ENCODE results near the gene SMURF1. TPM values are rescaled to one million over a fixed set of nuclear protein-coding genes. Genes with fewer than 3 reads are reported as not detected.
"Not testable (repeated sequence)": the region's sequence is repeated elsewhere in the genome, so short reads cannot be mapped to it uniquely, and the experiment has no call there.

SMURF1 gene
- total RNA-seq, 1 donor from 2014 or later, result 9.9 TPM

DNA sequence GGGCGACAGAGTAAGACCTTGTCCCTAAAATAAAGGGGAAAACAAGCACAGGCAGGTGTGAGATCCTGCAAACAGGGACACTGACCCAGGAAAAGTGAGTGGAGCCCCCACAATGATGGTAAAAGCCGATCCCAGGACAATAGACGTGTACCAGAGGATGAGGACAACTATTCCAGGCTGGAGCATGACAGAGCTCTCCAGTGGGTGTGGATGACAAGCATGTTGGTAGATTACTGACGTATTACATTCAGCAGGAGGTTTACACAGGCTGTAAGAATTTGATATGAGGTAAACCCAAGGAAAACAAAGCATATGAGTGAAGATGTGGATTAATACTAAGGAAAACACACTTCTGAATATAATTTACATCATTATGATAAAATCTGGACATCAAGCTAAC is 27.8 kb upstream of the SMURF1 start:
- Histone ChIP-seq H3K9ac (ENCODE audit: low read depth in 1 of 3, low read length in 3 of 3) (no peak overlapping the region), H3K4me3 (ENCODE audit: low read length in 3 of 3) (no peak overlapping the region), H3K36me3 (ENCODE audit: control insufficient read depth in 3 of 3, insufficient read depth in 3 of 3, low read length in 3 of 3) (no peaks in the 10 kb centered on the region), H3K27ac (ENCODE audit: low read depth, low read length) (no peak overlapping the region), H3K9me3 (ENCODE audit: control insufficient read depth in 3 of 3, low read length in 3 of 3) (no peaks in the 10 kb centered on the region), H3K4me1 (ENCODE audit: control insufficient read depth in 3 of 3, insufficient read depth in 3 of 3, low read length in 3 of 3) (no peaks in the 10 kb centered on the region), H3K27me3 (ENCODE audit: control insufficient read depth in 3 of 3, insufficient read depth in 3 of 3, low read length in 3 of 3) (peaks cover 0 to 3% (median 0%) of the 10 kb centered on the region in 3 donors)

DNA sequence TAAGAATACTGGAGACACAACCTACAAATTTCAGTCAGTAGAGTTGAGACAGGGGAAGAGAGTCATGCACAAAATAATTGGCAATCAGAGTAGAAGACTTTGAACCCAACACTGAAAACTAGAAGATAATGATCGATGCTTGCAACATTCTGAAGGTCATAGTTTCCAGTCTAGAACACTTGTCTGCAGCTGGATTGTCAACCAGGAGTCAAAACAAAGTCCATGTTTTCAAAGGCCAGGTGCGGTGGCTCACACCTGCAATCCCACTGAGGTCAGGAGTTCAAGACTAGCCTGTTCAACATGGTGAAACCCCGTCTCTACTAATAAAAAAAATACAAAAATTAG is 26.8 kb upstream of the SMURF1 start:
- Histone ChIP-seq H3K9me3 (ENCODE audit: control insufficient read depth in 3 of 3, low read length in 3 of 3) (no peaks in the 10 kb centered on the region), H3K27ac (ENCODE audit: low read depth, low read length) (no peak overlapping the region), H3K4me3 (ENCODE audit: low read length in 3 of 3) (no peak overlapping the region)

DNA sequence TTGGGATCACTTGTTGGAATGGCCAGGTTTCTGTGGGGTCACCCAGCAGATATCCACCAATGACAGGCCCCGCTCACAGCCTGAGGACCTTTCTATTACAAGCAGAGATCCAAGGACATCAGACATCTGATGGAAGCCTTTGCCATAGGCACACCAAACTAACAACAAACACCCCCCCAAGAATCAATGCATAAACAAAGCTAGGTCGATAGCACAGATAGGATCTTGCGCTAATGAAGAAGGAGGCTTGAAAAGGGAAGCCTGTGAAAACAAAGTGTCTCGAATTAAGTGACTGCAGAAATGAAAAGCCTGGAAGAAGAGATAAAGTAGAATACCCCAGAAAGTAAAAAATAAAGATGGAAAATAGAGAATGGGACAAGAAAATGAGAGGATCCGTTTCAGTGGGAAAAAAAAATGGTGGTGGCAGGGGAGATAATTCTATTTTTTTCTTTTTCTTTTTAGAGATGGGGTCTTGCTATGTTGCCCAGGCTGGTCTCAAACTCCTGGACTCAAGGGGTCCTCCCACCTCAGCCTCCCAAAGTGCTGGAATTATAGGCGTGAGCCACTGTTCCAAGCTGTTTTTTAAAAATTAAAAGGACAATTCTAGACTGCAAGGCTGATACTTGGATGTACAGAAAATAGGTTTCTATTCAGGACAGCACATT is 26.3 kb upstream of the SMURF1 start:
- no peaks in the 10 kb centered on the region for H3K9me3 ChIP-seq (ENCODE audit: control insufficient read depth in 3 of 3, low read length in 3 of 3)
- no peak overlapping the region for H3K9ac ChIP-seq (ENCODE audit: low read depth in 1 of 3, low read length in 3 of 3)
- no peaks in the 10 kb centered on the region for H3K4me1 ChIP-seq (ENCODE audit: control insufficient read depth in 3 of 3, insufficient read depth in 3 of 3, low read length in 3 of 3)

More for the DNA sequence above, 26.8 kb upstream of the SMURF1 start:
- Histone ChIP-seq H3K36me3 (ENCODE audit: control insufficient read depth in 3 of 3, insufficient read depth in 3 of 3, low read length in 3 of 3) (no peaks in the 10 kb centered on the region), H3K27me3 (ENCODE audit: control insufficient read depth in 3 of 3, insufficient read depth in 3 of 3, low read length in 3 of 3) (peaks cover 0 to 3% (median 0%) of the 10 kb centered on the region in 3 donors), H3K4me1 (ENCODE audit: control insufficient read depth in 3 of 3, insufficient read depth in 3 of 3, low read length in 3 of 3) (no peaks in the 10 kb centered on the region), H3K9ac (ENCODE audit: low read depth in 1 of 3, low read length in 3 of 3) (no peak overlapping the region)

DNA sequence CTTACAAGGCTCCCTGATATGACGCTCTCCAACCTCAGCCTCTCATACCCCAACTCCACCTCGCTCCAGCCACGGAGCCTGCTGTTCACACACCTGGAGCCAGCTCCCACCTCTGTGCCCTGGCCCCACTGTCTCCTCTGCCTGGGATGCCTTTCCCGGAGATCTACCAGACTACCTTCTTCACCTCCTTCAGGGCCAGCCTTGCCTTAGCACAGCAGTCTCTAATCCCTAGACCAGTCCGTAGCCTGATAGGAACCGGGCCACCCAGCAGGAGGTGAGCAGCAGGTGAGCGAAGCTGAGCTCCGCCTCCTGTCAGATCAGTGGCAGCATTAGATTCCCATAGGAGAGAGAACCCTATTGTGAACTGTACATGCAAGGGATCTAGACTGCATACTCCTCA is 23.2 kb upstream of the SMURF1 start:
- H3K27ac ChIP-seq (ENCODE audit: low read depth, low read length), result no peak overlapping the region
- no peaks in the 10 kb centered on the region for H3K9me3 ChIP-seq (ENCODE audit: control insufficient read depth in 3 of 3, low read length in 3 of 3)
- no peaks in the 10 kb centered on the region for H3K4me1 ChIP-seq (ENCODE audit: control insufficient read depth in 3 of 3, insufficient read depth in 3 of 3, low read length in 3 of 3)
- H3K36me3 ChIP-seq (ENCODE audit: control insufficient read depth in 3 of 3, insufficient read depth in 3 of 3, low read length in 3 of 3), result no peaks in the 10 kb centered on the region
- H3K27me3 ChIP-seq (ENCODE audit: control insufficient read depth in 3 of 3, insufficient read depth in 3 of 3, low read length in 3 of 3), result peaks cover 0 to 3% (median 0%) of the 10 kb centered on the region in 3 donors
- H3K9ac ChIP-seq (ENCODE audit: low read depth in 1 of 3, low read length in 3 of 3), result no peak overlapping the region
- no peak overlapping the region for H3K4me3 ChIP-seq (ENCODE audit: low read length in 3 of 3)

More for the DNA sequence above, 26.3 kb upstream of the SMURF1 start:
- Histone ChIP-seq H3K27me3 (ENCODE audit: control insufficient read depth in 3 of 3, insufficient read depth in 3 of 3, low read length in 3 of 3) (peaks cover 0 to 3% (median 0%) of the 10 kb centered on the region in 3 donors), H3K36me3 (ENCODE audit: control insufficient read depth in 3 of 3, insufficient read depth in 3 of 3, low read length in 3 of 3) (no peaks in the 10 kb centered on the region), H3K4me3 (ENCODE audit: low read length in 3 of 3) (no peak overlapping the region), H3K27ac (ENCODE audit: low read depth, low read length) (no peak overlapping the region)

DNA sequence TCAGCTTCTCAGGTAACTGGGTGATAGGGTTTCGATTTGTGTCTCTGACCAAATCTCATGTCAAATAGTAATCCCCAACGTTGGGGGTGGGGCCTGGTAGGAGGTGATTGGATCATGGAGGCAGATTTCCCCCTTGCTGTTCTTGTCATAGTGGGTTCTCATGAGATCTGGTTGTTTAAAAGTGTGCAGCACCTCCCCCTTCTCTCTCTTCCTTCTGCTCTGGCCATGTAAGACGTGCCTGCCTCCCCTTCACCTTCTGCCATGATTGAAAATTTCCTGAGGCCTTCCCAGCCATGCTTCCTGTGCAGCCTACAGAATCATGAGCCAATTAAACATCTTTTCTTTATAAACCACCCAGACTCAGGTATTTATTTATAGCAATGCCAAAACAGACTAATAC is 21.9 kb upstream of the SMURF1 start:
- no peaks in the 10 kb centered on the region for H3K4me1 ChIP-seq (ENCODE audit: control insufficient read depth in 3 of 3, insufficient read depth in 3 of 3, low read length in 3 of 3)
- peaks cover 0 to 3% (median 0%) of the 10 kb centered on the region in 3 donors for H3K27me3 ChIP-seq (ENCODE audit: control insufficient read depth in 3 of 3, insufficient read depth in 3 of 3, low read length in 3 of 3)
- no peak overlapping the region for H3K27ac ChIP-seq (ENCODE audit: low read depth, low read length)
- H3K36me3 ChIP-seq (ENCODE audit: control insufficient read depth in 3 of 3, insufficient read depth in 3 of 3, low read length in 3 of 3), result no peaks in the 10 kb centered on the region
- no peak overlapping the region for H3K9ac ChIP-seq (ENCODE audit: low read depth in 1 of 3, low read length in 3 of 3)
- H3K9me3 ChIP-seq (ENCODE audit: control insufficient read depth in 3 of 3, low read length in 3 of 3), result no peaks in the 10 kb centered on the region
- H3K4me3 ChIP-seq (ENCODE audit: low read length in 3 of 3), result no peak overlapping the region

DNA sequence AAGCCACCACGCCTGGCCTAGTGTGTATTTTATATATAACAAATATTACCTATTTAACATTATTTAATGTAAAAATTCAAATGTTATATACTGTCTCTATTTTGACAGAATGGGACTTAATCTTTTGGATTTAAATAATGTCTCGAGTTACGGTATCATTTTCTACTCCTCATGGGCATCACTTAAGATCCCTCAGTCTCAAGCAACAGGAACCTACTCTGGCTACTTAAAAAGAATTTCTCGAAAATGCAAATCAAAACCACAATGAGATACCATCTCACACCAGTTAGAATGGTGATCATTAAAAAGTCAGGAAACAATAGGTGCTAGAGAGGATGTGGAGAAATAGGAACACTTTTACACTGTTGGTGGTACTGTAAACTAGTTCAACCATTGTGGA is 19.8 kb upstream of the SMURF1 start:
- not testable (repeated sequence) for H3K9me3 ChIP-seq (ENCODE audit: control insufficient read depth in 3 of 3, low read length in 3 of 3); H3K9ac ChIP-seq (ENCODE audit: low read depth in 1 of 3, low read length in 3 of 3); H3K27me3 ChIP-seq (ENCODE audit: control insufficient read depth in 3 of 3, insufficient read depth in 3 of 3, low read length in 3 of 3); H3K4me1 ChIP-seq (ENCODE audit: control insufficient read depth in 3 of 3, insufficient read depth in 3 of 3, low read length in 3 of 3); H3K4me3 ChIP-seq (ENCODE audit: low read length in 3 of 3); H3K27ac ChIP-seq (ENCODE audit: low read depth, low read length); H3K36me3 ChIP-seq (ENCODE audit: control insufficient read depth in 3 of 3, insufficient read depth in 3 of 3, low read length in 3 of 3)

DNA sequence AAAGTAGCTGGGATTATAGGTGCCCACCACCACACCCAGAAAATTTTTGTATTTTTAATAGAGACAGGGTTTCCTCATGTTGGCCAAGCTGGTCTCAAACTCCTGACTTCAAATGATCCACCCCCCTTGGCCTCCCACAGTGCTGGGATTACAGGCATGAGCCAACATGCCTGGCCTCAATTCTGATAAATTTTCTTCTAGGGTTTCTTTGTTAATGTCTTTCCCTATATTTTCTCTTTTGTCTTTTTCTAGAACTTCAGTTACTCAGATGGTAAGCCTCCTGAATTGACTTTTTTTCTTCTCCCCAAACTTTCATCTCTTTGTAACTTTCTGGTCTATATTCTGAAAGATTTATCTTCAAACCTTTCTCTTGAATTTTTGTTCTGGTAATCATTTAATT is 12.7 kb upstream of the SMURF1 start:
- Histone ChIP-seq H3K36me3 (ENCODE audit: control insufficient read depth in 3 of 3, insufficient read depth in 3 of 3, low read length in 3 of 3) (no peaks in the 10 kb centered on the region), H3K4me1 (ENCODE audit: control insufficient read depth in 3 of 3, insufficient read depth in 3 of 3, low read length in 3 of 3) (no peaks in the 10 kb centered on the region), H3K27me3 (ENCODE audit: control insufficient read depth in 3 of 3, insufficient read depth in 3 of 3, low read length in 3 of 3) (no peaks in the 10 kb centered on the region), H3K9me3 (ENCODE audit: control insufficient read depth in 3 of 3, low read length in 3 of 3) (no peaks in the 10 kb centered on the region), H3K4me3 (ENCODE audit: low read length in 3 of 3) (no peak overlapping the region), H3K9ac (ENCODE audit: low read depth in 1 of 3, low read length in 3 of 3) (no peak overlapping the region), H3K27ac (ENCODE audit: low read depth, low read length) (no peak overlapping the region)

DNA sequence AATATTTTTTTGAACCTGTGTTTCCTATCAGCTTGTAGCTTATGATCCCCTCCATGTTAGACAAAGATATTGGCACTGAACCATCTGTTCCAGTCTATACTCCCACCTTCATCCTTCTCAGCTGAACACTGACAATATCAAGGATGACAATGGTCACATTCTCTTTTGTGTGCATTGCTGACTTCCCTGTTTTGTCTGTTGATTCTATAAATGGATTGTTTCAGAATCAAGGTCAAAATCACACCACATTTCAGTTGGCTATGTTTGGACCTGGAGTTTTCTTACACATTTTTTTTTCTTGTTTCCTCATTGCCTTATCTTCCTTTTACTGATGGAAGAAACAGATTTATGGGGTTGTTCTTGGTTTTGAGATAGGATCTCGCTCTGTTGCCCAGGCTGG is 11.3 kb upstream of the SMURF1 start:
- H3K36me3 ChIP-seq (ENCODE audit: control insufficient read depth in 3 of 3, insufficient read depth in 3 of 3, low read length in 3 of 3), result no peaks in the 10 kb centered on the region
- no peak overlapping the region for H3K27ac ChIP-seq (ENCODE audit: low read depth, low read length)
- no peak overlapping the region for H3K4me3 ChIP-seq (ENCODE audit: low read length in 3 of 3)
- no peaks in the 10 kb centered on the region for H3K9me3 ChIP-seq (ENCODE audit: control insufficient read depth in 3 of 3, low read length in 3 of 3)
- no peaks in the 10 kb centered on the region for H3K27me3 ChIP-seq (ENCODE audit: control insufficient read depth in 3 of 3, insufficient read depth in 3 of 3, low read length in 3 of 3)
- H3K4me1 ChIP-seq (ENCODE audit: control insufficient read depth in 3 of 3, insufficient read depth in 3 of 3, low read length in 3 of 3), result no peaks in the 10 kb centered on the region
- no peak overlapping the region for H3K9ac ChIP-seq (ENCODE audit: low read depth in 1 of 3, low read length in 3 of 3)

DNA sequence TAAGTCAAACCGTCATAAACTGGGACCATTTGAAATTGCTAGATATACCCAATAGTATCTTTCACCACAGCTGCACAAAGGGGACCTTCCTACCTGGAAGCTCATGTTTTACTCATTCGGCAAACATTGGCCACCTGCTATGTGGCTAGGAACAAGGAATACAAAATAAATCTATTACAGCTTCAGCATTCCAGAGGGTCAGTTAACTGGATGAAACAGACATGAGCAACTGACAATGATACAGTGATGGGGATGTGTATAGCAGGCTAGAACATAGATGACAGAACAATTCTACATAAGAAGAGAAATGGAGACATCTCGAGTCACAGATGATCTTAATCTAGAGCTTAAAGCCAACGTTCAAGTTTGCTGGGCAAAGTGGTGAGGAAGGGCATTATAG is 3.1 kb upstream of the SMURF1 start:
- H3K27ac ChIP-seq (ENCODE audit: low read depth, low read length), result no peak overlapping the region
- H3K9ac ChIP-seq (ENCODE audit: low read depth in 1 of 3, low read length in 3 of 3), result no peak overlapping the region
- H3K27me3 ChIP-seq (ENCODE audit: control insufficient read depth in 3 of 3, insufficient read depth in 3 of 3, low read length in 3 of 3), result no peaks in the 10 kb centered on the region
- no peaks in the 10 kb centered on the region for H3K9me3 ChIP-seq (ENCODE audit: control insufficient read depth in 3 of 3, low read length in 3 of 3)
- H3K36me3 ChIP-seq (ENCODE audit: control insufficient read depth in 3 of 3, insufficient read depth in 3 of 3, low read length in 3 of 3), result no peaks in the 10 kb centered on the region
- no peak overlapping the region for H3K4me3 ChIP-seq (ENCODE audit: low read length in 3 of 3)
- H3K4me1 ChIP-seq (ENCODE audit: control insufficient read depth in 3 of 3, insufficient read depth in 3 of 3, low read length in 3 of 3), result peaks cover 8 to 10% (median 10%) of the 10 kb centered on the region in 3 donors

DNA sequence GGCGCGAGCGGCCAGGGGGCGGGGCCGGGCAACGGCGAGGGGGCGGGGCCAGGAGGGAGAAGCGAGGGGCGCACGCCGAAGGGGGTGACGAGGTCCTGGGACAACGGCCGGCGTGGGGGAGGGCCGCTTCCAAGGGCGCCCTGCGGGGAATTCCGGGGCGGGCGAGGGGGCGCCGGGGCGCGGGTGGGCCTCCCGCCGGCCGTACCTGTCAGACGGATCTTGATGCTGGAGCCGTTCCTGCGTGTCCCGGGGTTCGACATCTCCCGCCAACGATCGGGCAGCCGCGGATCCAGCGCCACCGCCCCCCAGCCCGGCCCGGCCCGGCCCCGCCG is 421 bp downstream of the SMURF1 start:
- H3K9ac ChIP-seq (ENCODE audit: low read depth in 1 of 3, low read length in 3 of 3), result peak overlapping the region in 2 of 3 donors; percentile 70 to 77

More for the DNA sequence above, 421 bp downstream of the SMURF1 start:
- no peaks in the 10 kb centered on the region for H3K36me3 ChIP-seq (ENCODE audit: control insufficient read depth in 3 of 3, insufficient read depth in 3 of 3, low read length in 3 of 3)
- peak overlapping the region; percentile 7 to 72 (median 55) for H3K4me3 ChIP-seq (ENCODE audit: low read length in 3 of 3)
- peak overlapping the region; percentile 89 for H3K27ac ChIP-seq (ENCODE audit: low read depth, low read length)
- H3K4me1 ChIP-seq (ENCODE audit: control insufficient read depth in 3 of 3, insufficient read depth in 3 of 3, low read length in 3 of 3), result peaks cover 11 to 18% (median 15%) of the 10 kb centered on the region in 3 donors
- H3K27me3 ChIP-seq (ENCODE audit: control insufficient read depth in 3 of 3, insufficient read depth in 3 of 3, low read length in 3 of 3), result no peaks in the 10 kb centered on the region
- no peaks in the 10 kb centered on the region for H3K9me3 ChIP-seq (ENCODE audit: control insufficient read depth in 3 of 3, low read length in 3 of 3)
